Endothelial cell of hepatic sinusoid (primary cell): Measurements from ENCODE around the gene NOL4L.

Experiments
- in situ Hi-C: cut with HindIII; loops from 2 replicates; pipeline ENCODE4 v1.10.0; 2017; ENCODE audit warnings: low sequenced_read_pairs

NOL4L gene

GRCh38 chr20:32515631-32516101 is 69.5 kb downstream of the NOL4L start:
- in situ Hi-C loops: loop anchor here (5.0 to 10.0 kb wide), 3 partner anchors 69 to 262 kb away; partner anchors contain the start of gene NOL4L

GRCh38 chr20:32514760-32515159 is 70.4 kb downstream of the NOL4L start:
- in situ Hi-C loops: loop anchor here (5.0 to 10.0 kb wide), 3 partner anchors 70 to 263 kb away; partner anchors contain the start of gene NOL4L

- in situ Hi-C loops: loop anchor here (10.0 kb wide), 1 partner anchor 72 kb away; the partner anchor contains the start of gene NOL4L
Observed at GRCh38 chr20:32513031-32513866, 71.9 kb downstream of the NOL4L start.

- in situ Hi-C loops: loop anchor here (10.0 kb wide), 1 partner anchor 73 kb away; the partner anchor contains the start of gene NOL4L
Observed at GRCh38 chr20:32512047-32512385, 73.1 kb downstream of the NOL4L start.

GRCh38 chr20:32511358-32512046 is 73.6 kb downstream of the NOL4L start:
- in situ Hi-C loops: loop anchor here (10.0 kb wide), 1 partner anchor 73 kb away; the partner anchor contains the start of gene NOL4L

- in situ Hi-C loops: loop anchor here (10.0 kb wide), 1 partner anchor 74 kb away; the partner anchor contains the start of gene NOL4L
Observed at GRCh38 chr20:32510601-32511357, 74.4 kb downstream of the NOL4L start.

- in situ Hi-C loops: loop anchor here (10.0 kb wide), 1 partner anchor 75 kb away; the partner anchor contains the start of gene NOL4L
Observed at GRCh38 chr20:32510120-32510600, 75.0 kb downstream of the NOL4L start.

GRCh38 chr20:32509639-32510066 is 75.5 kb downstream of the NOL4L start:
- in situ Hi-C loops: loop anchor here (10.0 kb wide), 1 partner anchor 75 kb away; the partner anchor contains the start of gene NOL4L

- in situ Hi-C loops: no loop called here
Observed at GRCh38 chr20:32508775-32509119, 76.4 kb downstream of the NOL4L start.

- in situ Hi-C loops: no loop called here
Observed at GRCh38 chr20:32507998-32508774, 76.9 kb downstream of the NOL4L start.

- in situ Hi-C loops: no loop called here
Observed at GRCh38 chr20:32506721-32507120, 78.4 kb downstream of the NOL4L start.

- in situ Hi-C loops: no loop called here
Observed at GRCh38 chr20:32505723-32506473, 79.2 kb downstream of the NOL4L start.

- in situ Hi-C loops: no loop called here
Observed at GRCh38 chr20:32501709-32502108, 83.4 kb downstream of the NOL4L start.

- in situ Hi-C loops: no loop called here
Observed at GRCh38 chr20:32497589-32498224, 87.4 kb downstream of the NOL4L start.

GRCh38 chr20:32496811-32497533 is 88.2 kb downstream of the NOL4L start:
- in situ Hi-C loops: no loop called here

- in situ Hi-C loops: no loop called here
Observed at GRCh38 chr20:32495949-32496348, 89.2 kb downstream of the NOL4L start.

GRCh38 chr20:32495217-32495565 is 89.9 kb downstream of the NOL4L start:
- in situ Hi-C loops: no loop called here
